ENCODE results near the gene PRR20D. TPM values are rescaled to one million over a fixed set of nuclear protein-coding genes. Genes with fewer than 3 reads are reported as not detected.
"Not testable (repeated sequence)": the region's sequence is repeated elsewhere in the genome, so short reads cannot be mapped to it uniquely, and the experiment has no call there.

Gene PRR20D
- not detected in 2 replicates for total RNA-seq
- long read RNA-seq, result 0 reads

GRCh38 chr13:57160332-57160731, at the start of gene PRR20D:
PRR20D (plus strand) TSS chr13:57160632; CDS start chr13:57161019, 387 bp downstream.
- not testable (repeated sequence) for DNase-seq (ENCODE audit: low read depth, low spot score); H3K4me3 Mint-ChIP-seq; H3K27me3 Mint-ChIP-seq (ENCODE audit: low read depth); H3K4me1 Mint-ChIP-seq; H3K27ac Mint-ChIP-seq (ENCODE audit: unreplicated experiment); H3K36me3 Mint-ChIP-seq (ENCODE audit: low read depth); H3K9me3 Mint-ChIP-seq

- Mint-ChIP-seq H3K27ac (ENCODE audit: unreplicated experiment) (no peak overlapping the region), H3K4me3 (no peak overlapping the region), H3K4me1 (no peaks in the 10 kb centered on the region), H3K36me3 (ENCODE audit: low read depth) (no peaks in the 10 kb centered on the region), H3K27me3 (ENCODE audit: low read depth) (no peaks in the 10 kb centered on the region), H3K9me3 (peaks cover 3% of the 10 kb centered on the region)
- TF ChIP-seq CTCF (conservative IDR thresholded peaks at IDR 0.05), result no peak
- no peak for DNase-seq (ENCODE audit: low read depth, low spot score)
Measured at GRCh38 chr13:57114945-57115344, 45.5 kb upstream of the PRR20D start.

GRCh38 chr13:57123681-57124080, 36.8 kb upstream of the PRR20D start:
- Mint-ChIP-seq H3K27me3 (ENCODE audit: low read depth) (no peaks in the 10 kb centered on the region), H3K36me3 (ENCODE audit: low read depth) (no peaks in the 10 kb centered on the region), H3K4me3 (no peak overlapping the region), H3K9me3 (no peaks in the 10 kb centered on the region), H3K4me1 (no peaks in the 10 kb centered on the region), H3K27ac (ENCODE audit: unreplicated experiment) (no peak overlapping the region)
- no peak for DNase-seq (ENCODE audit: low read depth, low spot score)
- TF ChIP-seq CTCF (conservative IDR thresholded peaks at IDR 0.05), result no peak

- Mint-ChIP-seq H3K27me3 (ENCODE audit: low read depth) (no peaks in the 10 kb centered on the region), H3K4me3 (no peak overlapping the region), H3K27ac (ENCODE audit: unreplicated experiment) (no peak overlapping the region), H3K36me3 (ENCODE audit: low read depth) (no peaks in the 10 kb centered on the region), H3K9me3 (no peaks in the 10 kb centered on the region), H3K4me1 (no peaks in the 10 kb centered on the region)
- no peak for TF ChIP-seq CTCF (conservative IDR thresholded peaks at IDR 0.05)
- DNase-seq (ENCODE audit: low read depth, low spot score), result no peak
Measured at GRCh38 chr13:57128909-57129308, 31.5 kb upstream of the PRR20D start.

GRCh38 chr13:57136093-57136492, 24.3 kb upstream of the PRR20D start:
- Mint-ChIP-seq H3K4me1 (no peaks in the 10 kb centered on the region), H3K4me3 (no peak overlapping the region), H3K36me3 (ENCODE audit: low read depth) (no peaks in the 10 kb centered on the region), H3K9me3 (no peaks in the 10 kb centered on the region), H3K27me3 (ENCODE audit: low read depth) (no peaks in the 10 kb centered on the region), H3K27ac (ENCODE audit: unreplicated experiment) (no peak overlapping the region)
- TF ChIP-seq CTCF (conservative IDR thresholded peaks at IDR 0.05), result no peak
- DNase-seq (ENCODE audit: low read depth, low spot score), result no peak

GRCh38 chr13:57137585-57137984, 22.8 kb upstream of the PRR20D start:
- H3K27me3 Mint-ChIP-seq (ENCODE audit: low read depth), result no peaks in the 10 kb centered on the region
- no peaks in the 10 kb centered on the region for H3K9me3 Mint-ChIP-seq
- H3K4me3 Mint-ChIP-seq, result no peak overlapping the region
- no peak overlapping the region for H3K27ac Mint-ChIP-seq (ENCODE audit: unreplicated experiment)
- no peak for TF ChIP-seq CTCF (conservative IDR thresholded peaks at IDR 0.05)
- no peak for DNase-seq (ENCODE audit: low read depth, low spot score)
- H3K36me3 Mint-ChIP-seq (ENCODE audit: low read depth), result no peaks in the 10 kb centered on the region
- H3K4me1 Mint-ChIP-seq, result no peaks in the 10 kb centered on the region

Data from neural crest cell (in vitro differentiated cells).